Cardiac fibroblast (primary cell): Measurements from ENCODE around the gene TPD52L1.

Source experiments
- DNase-seq, 2 donors: peaks; one replicate each; pipeline versions ENCODE4 v3.0.0 to v3.0.0-alpha.2; 2010; ENCODE audit warnings: low read depth in 2 of 2
- H3K4me3 ChIP-seq, 2 donors: replicated peaks in 1 of 2; 1 replicate in 1 of 2; 2 replicates in 1 of 2; pipeline ENCODE4 v1.5.1; 2011; ENCODE audit warnings: low read depth in 2 of 2, low read length in 2 of 2, mild to moderate bottlenecking in 2 of 2, moderate library complexity in 1 of 2
- CTCF ChIP-seq: IDR thresholded peaks from one replicate; pipeline ENCODE4 v1.5.1; 2011; ENCODE audit warnings: low read depth, mild to moderate bottlenecking, low read length, inconsistent platforms

TPD52L1 gene

GRCh38 chr6:125285936-125286335, 132.4 kb downstream of the TPD52L1 start:
- DNase-seq: peak in 1 of 2 donors; percentile 34
- TF ChIP-seq CTCF: no peak
- H3K4me3 ChIP-seq: no peak overlapping the region

GRCh38 chr6:125287718-125288117, 134.1 kb downstream of the TPD52L1 start:
- H3K4me3 ChIP-seq: no peak overlapping the region
- TF ChIP-seq CTCF: no peak
- DNase-seq: no peak

GRCh38 chr6:125293587-125293986, 140.0 kb downstream of the TPD52L1 start:
- no peak overlapping the region for H3K4me3 ChIP-seq
- TF ChIP-seq CTCF: no peak
- no peak for DNase-seq

- no peak for TF ChIP-seq CTCF
- DNase-seq: no peak
- no peak overlapping the region for H3K4me3 ChIP-seq
Observed at GRCh38 chr6:125294036-125294435, 140.5 kb downstream of the TPD52L1 start.

GRCh38 chr6:125294925-125295324, 141.4 kb downstream of the TPD52L1 start:
- DNase-seq: no peak
- H3K4me3 ChIP-seq: no peak overlapping the region
- TF ChIP-seq CTCF: no peak

GRCh38 chr6:125296471-125296870, 142.9 kb downstream of the TPD52L1 start:
- no peak for TF ChIP-seq CTCF
- DNase-seq: no peak

GRCh38 chr6:125299257-125299656, 145.7 kb downstream of the TPD52L1 start:
- no peak overlapping the region for H3K4me3 ChIP-seq
- no peak for DNase-seq
- no peak for TF ChIP-seq CTCF

More at GRCh38 chr6:125296471-125296870, 142.9 kb downstream of the TPD52L1 start:
- no peak overlapping the region for H3K4me3 ChIP-seq
